ENCODE measurements around the gene TMEM178B.
"Not testable (repeated sequence)": the region's sequence is repeated elsewhere in the genome, so short reads cannot be mapped to it uniquely, and the experiment has no call there.

TMEM178B gene

GRCh38 chr7:141177120-141177519, 103.3 kb downstream of the TMEM178B start:
- not testable (repeated sequence) for DNase-seq (ENCODE audit: insufficient read length, low spot score); FAIRE-seq

- FAIRE-seq: no peak
These were observed 104.7 kb downstream of the TMEM178B start for GRCh38 chr7:141178486-141179135.

GRCh38 chr7:141181812-141182211, 107.9 kb downstream of the TMEM178B start:
- no peak for DNase-seq (ENCODE audit: insufficient read length, low spot score)
- no peak for FAIRE-seq

More at GRCh38 chr7:141178486-141179135, 104.7 kb downstream of the TMEM178B start:
- no peak for DNase-seq (ENCODE audit: insufficient read length, low spot score)

GRCh38 chr7:141184532-141185190, 110.8 kb downstream of the TMEM178B start:
- DNase-seq (ENCODE audit: insufficient read length, low spot score) (no peak), FAIRE-seq (no peak)

- DNase-seq (ENCODE audit: insufficient read length, low spot score) (no peak), FAIRE-seq (no peak)
These were observed 111.6 kb downstream of the TMEM178B start for GRCh38 chr7:141185369-141185967.

- DNase-seq (ENCODE audit: insufficient read length, low spot score) (no peak), FAIRE-seq (no peak)
These were observed 115.4 kb downstream of the TMEM178B start for GRCh38 chr7:141189231-141189630.

- DNase-seq (ENCODE audit: insufficient read length, low spot score) (no peak), FAIRE-seq (no peak)
These were observed 116.6 kb downstream of the TMEM178B start for GRCh38 chr7:141190495-141190894.

- DNase-seq (ENCODE audit: insufficient read length, low spot score) (no peak), FAIRE-seq (no peak)
These were observed 117.4 kb downstream of the TMEM178B start for GRCh38 chr7:141191277-141191676.

- FAIRE-seq (no peak), DNase-seq (ENCODE audit: insufficient read length, low spot score) (no peak)
These were observed 119.2 kb downstream of the TMEM178B start for GRCh38 chr7:141193066-141193465.

- DNase-seq (ENCODE audit: insufficient read length, low spot score); FAIRE-seq: not testable (repeated sequence)
These were observed 121.9 kb downstream of the TMEM178B start for GRCh38 chr7:141195722-141196121.

- no peak for FAIRE-seq
- no peak for DNase-seq (ENCODE audit: insufficient read length, low spot score)
These were observed 124.5 kb downstream of the TMEM178B start for GRCh38 chr7:141198194-141198958.

- no peak for FAIRE-seq
- no peak for DNase-seq (ENCODE audit: insufficient read length, low spot score)
These were observed 126.6 kb downstream of the TMEM178B start for GRCh38 chr7:141200191-141201108.

- no peak for DNase-seq (ENCODE audit: insufficient read length, low spot score)
- no peak for FAIRE-seq
These were observed 127.5 kb downstream of the TMEM178B start for GRCh38 chr7:141201145-141201885.

- no peak for DNase-seq (ENCODE audit: insufficient read length, low spot score)
- no peak for FAIRE-seq
These were observed 128.7 kb downstream of the TMEM178B start for GRCh38 chr7:141202535-141202934.

- FAIRE-seq: no peak
These were observed 129.3 kb downstream of the TMEM178B start for GRCh38 chr7:141203177-141203576.

GRCh38 chr7:141203586-141203985, 129.7 kb downstream of the TMEM178B start:
- no peak for DNase-seq (ENCODE audit: insufficient read length, low spot score)
- FAIRE-seq: no peak

More at GRCh38 chr7:141203177-141203576, 129.3 kb downstream of the TMEM178B start:
- DNase-seq (ENCODE audit: insufficient read length, low spot score): no peak

GRCh38 chr7:141207661-141208060, 133.8 kb downstream of the TMEM178B start:
- no peak for FAIRE-seq
- DNase-seq (ENCODE audit: insufficient read length, low spot score): no peak

- FAIRE-seq (no peak), DNase-seq (ENCODE audit: insufficient read length, low spot score) (no peak)
These were observed 134.7 kb downstream of the TMEM178B start for GRCh38 chr7:141208539-141208938.

GRCh38 chr7:141209454-141209853, 135.6 kb downstream of the TMEM178B start:
- FAIRE-seq (no peak), DNase-seq (ENCODE audit: insufficient read length, low spot score) (no peak)
